ENCODE measurements around the gene CHST11.

GRCh38 chr12:104714369-104714768 is 257.6 kb downstream of the CHST11 start:
- no peak for TF ChIP-seq CTCF (optimal IDR thresholded peaks at IDR 0.05 in 1 of 3, IDR thresholded peaks at IDR 0.05 in 1 of 3, conservative IDR thresholded peaks at IDR 0.05 in 1 of 3; ENCODE audit: extremely low read depth in 1 of 3, insufficient read depth in 2 of 3, low read length in 3 of 3)
- no peak for TF ChIP-seq EZH2 (IDR thresholded peaks at IDR 0.05; ENCODE audit: low read length)
